Activated T-helper 1 cell treated with anti-CD3 and anti-CD28 coated beads, Interleukin-2, amount 50 U/mL, for 16 hours (primary cell): ENCODE measurements around the gene FBXL17.

Experiments
- DNase-seq, 2 donors: peaks; one replicate each; pipeline ENCODE4 v3.0.0-alpha.2; 2020; ENCODE audit warnings: low read depth in 1 of 2, low spot score in 1 of 2

FBXL17 gene

DNA sequence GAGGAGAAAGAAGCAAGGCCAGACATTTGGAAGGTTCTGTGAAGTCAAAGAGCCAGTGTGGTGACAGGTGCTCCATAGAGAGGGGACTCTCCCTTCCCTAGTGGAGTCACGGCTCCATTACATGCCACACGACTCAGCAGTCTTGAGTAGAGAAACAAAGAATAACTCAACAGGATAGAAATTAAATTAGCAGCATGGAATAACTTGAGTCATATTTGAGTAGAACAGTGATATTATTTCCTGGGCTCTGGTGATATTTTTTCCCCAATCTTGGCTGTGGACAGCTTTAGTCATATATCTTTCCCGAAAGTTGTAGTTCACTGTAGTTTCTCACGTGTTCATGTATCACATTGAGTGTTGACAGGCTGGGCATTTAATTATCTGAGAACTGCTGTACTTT lies 561.5 kb downstream of the FBXL17 start:
- no peak for DNase-seq

DNA sequence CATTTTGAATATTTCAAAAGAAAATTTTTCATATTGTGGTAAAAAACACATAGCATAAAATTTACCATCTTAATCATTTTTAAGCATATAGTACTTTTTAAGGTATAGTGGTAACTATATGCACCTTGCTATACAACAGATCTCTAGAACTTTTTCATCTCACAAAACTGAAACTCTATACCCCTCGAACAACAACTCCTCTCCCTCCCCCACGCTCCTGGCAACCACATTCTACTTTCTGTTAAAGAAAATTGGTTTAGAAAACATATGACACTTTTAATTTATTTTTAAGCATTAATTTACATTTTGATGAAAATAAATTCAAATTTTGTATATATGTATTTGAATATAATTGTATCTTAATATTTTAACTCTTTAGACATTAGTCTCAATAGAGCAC lies 563.9 kb downstream of the FBXL17 start:
- DNase-seq: no peak

DNA sequence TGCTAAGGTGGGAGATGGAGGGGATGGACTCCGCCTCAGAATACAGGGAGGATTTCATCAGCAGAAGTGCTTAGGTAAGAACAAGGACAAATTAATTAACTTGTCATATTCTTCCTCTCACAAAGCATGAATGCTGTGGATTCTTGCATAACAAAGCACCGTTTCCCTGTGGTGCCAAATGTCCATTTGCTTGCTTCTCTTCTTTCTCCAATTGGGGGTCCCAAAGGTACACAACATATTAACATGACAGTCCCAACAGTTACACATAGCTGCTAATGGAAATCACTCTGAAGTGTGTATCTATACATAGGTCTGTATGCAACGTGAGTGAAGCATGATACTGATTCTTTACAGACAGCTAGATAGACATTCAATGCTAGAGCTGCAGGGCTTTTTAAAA lies 564.5 kb downstream of the FBXL17 start:
- DNase-seq: no peak

DNA sequence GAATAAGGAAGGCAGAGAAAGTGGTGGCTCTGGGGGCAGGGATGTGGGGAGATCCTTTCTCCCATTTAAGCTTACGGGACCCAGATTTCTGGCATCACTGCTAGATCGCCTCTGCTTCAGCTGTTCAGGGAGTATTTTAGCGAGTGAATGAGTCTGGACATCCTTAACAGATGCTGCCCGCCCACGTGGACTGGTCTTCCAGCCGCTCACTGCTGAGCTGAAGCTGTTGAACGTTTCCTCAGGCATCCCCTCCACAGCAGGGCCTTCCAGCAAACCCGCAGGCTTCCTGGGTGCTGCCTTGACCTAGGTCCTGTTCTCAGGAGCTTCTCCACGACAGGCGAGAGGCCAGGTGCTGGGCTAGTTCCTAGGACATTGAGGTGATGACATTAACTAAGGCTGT lies 566.8 kb downstream of the FBXL17 start:
- DNase-seq: no peak

DNA sequence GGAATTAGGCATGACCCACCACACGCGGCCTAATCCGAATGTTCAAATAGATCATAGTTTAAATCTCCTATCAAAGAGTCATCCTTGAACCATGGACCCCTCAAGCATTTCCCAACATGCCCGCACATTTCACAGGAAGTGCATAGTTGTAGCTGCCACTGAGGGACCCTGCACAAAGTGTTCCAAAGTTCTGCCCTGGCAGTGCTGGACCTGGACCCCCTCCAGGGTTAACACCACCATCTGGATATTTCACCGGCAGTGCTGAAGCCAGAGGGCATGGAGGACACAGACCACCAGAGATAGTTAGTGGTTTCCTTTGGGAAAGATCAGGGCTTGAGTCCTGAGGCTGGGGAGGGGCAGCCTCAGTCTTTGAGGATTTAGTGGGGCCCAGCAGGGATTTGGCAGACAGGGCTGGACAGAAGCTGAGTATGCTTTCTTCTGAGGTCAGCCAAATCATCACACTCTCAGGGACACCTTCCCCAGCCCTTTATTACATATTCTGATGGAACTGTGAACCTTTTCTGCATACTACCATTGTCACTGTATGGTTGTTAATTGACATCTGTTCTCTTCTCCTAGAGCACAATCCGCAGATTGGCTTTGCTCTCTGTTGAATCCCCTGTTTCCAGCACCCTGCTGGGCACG lies 567.6 kb downstream of the FBXL17 start:
- no peak for DNase-seq

DNA sequence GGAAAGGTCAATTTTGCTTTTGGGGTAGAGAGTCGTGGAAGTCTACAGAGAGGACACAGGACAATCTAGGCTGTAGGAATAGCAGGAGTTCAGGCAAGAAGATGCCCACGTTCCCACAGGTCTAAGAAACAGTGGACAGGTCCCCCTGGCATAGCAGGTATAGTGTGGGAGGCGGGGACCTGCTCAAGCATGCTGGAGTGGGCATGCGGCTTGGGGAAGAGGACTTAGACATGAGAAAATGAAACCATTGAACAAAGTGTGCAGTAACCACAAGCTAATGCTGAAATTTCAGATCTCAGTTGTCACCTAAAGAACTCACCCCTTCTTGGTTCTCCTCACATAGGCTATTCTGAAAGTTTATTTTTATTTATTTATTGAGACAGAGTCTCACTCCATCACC lies 568.3 kb downstream of the FBXL17 start:
- DNase-seq: no peak

DNA sequence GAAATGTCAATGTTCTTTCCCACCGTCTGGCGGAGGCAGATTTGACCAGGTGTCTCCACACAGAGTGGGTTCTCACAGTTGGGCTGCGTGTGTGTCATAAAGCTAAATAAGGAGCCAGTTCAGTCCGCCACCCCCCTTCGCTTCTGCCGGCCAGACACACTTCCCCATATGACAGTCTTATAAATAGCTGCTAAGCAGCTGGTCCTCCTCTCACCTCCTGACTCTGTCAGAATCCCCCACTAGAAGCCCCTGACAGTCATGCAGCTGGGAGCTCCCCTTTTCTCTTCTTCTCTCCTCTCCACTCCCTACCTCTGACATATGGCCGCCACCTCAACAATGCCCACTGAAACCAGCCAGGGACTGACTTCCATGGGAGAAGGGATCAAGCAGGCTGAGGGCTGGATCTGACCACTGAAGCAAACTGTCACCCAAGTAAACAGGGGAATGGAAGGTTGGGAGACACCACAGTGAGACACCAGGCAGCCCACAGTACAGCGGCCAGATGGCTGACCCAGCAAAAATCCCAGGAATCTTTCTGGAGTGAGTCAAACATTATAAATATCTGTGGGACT lies 569.2 kb downstream of the FBXL17 start:
- DNase-seq: no peak

DNA sequence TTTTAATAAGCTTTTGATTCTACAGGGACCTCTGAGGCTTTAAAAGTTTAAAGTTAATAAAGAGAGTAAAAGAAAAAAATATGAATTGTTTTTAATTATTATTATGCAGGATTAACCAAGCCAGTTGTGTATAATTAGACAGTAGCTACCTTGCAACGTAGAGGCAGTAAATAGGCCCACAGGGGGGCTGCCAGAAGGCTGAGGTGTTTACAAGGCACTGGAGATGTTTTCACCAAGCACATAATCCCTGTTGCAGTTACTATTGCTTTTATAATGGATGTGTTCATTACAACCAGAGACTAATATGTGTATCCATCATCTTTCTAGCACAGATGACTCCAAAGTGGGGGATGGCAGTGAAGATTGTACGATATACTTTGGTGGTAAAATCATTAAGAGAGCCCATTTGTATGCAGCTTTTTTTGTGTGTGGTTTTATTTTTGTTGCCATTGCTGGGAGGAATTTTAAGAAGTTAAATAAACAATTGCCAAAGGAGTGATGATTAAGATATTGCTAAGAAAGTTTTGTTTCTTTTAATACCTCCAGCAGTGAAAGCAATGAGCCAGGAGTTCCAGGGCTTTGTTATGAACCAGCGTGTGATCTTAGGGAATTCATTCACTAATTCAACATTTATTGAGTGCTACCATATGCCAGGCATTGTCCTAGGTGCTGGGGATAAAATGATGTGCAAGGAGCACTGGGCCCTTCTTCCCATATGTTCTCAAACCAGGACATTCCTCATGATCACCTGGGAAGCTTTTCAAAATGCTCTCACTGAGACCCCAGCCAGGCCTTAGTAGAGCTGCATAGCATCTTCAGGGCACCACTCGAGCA lies 572.5 kb downstream of the FBXL17 start:
- DNase-seq: no peak
